ENCODE results near the gene NANOS1.

- TF ChIP-seq CTCF (IDR thresholded peaks at IDR 0.05) (no peak), POLR2AphosphoS5 (IDR thresholded peaks at IDR 0.05; ENCODE audit: low read depth, low read length) (no peak), TCF7L2 (IDR thresholded peaks at IDR 0.05; ENCODE audit: low read depth, low read length) (no peak)
These were observed 20.3 kb downstream of the NANOS1 start for GRCh38 chr10:119049777-119050176.
